Mucosa of rectum (tissue), 2 donors: ENCODE measurements around the gene RAB40B.
A peak's percentile ranks its signal among the peaks of the same experiment; 100 is the strongest.

Experiments used
- H3K27ac ChIP-seq, 2 donors: one replicate each; pipeline ENCODE4 v1.7.0; 2013; ENCODE audit warnings: inconsistent platforms in 2 of 2, low read depth in 2 of 2, low read length in 2 of 2
- H3K27me3 ChIP-seq, 2 donors: one replicate each; pipeline ENCODE4 v1.7.0; 2013; ENCODE audit warnings: low read length in 2 of 2; ENCODE audit not compliant: control insufficient read depth in 2 of 2, insufficient read depth in 2 of 2
- H3K36me3 ChIP-seq, 2 donors: one replicate each; pipeline ENCODE4 v1.7.0; 2013; ENCODE audit warnings: low read length in 2 of 2; ENCODE audit not compliant: control insufficient read depth in 2 of 2, insufficient read depth in 2 of 2
- H3K4me1 ChIP-seq, 2 donors: one replicate each; pipeline ENCODE4 v1.7.0; 2013; ENCODE audit warnings: low read length in 2 of 2, mild to moderate bottlenecking in 1 of 2; ENCODE audit not compliant: control insufficient read depth in 2 of 2, insufficient read depth in 2 of 2
- H3K4me3 ChIP-seq, 2 donors: one replicate each; pipeline ENCODE4 v1.7.0; 2013; ENCODE audit warnings: low read length in 2 of 2
- H3K9ac ChIP-seq, 2 donors: one replicate each; pipeline ENCODE4 v1.7.0; 2013; ENCODE audit warnings: low read length in 2 of 2, low read depth in 1 of 2, mild to moderate bottlenecking in 1 of 2
- H3K9me3 ChIP-seq, 2 donors: one replicate each; pipeline ENCODE4 v1.7.0; 2013; ENCODE audit warnings: low read length in 2 of 2; ENCODE audit not compliant: control insufficient read depth in 2 of 2
- donor health status: healthy.
- donor health status: Normal muscosa, but diverticular disease.

RAB40B gene

DNA sequence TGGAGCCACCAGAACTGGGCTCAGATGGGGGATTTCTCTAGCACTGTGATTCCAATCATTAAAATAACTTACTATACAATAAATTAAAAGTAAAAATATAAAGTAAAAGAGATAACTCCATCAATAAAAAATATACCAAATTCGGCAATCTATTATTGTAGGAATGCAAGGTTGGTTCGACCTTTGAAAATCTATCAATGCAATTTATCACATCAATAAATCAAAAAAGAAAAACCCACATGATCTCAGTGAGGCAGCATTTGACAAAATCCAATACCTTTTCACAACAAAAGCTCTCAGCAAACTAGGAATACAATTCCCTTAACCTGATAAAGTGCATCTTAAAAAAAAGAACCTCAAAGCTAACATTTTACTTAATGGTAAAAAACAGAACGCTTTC is 17.0 kb downstream of the RAB40B start:
- Histone ChIP-seq H3K4me3 (no peak overlapping the region), H3K27me3 (no peaks in the 10 kb centered on the region)

DNA sequence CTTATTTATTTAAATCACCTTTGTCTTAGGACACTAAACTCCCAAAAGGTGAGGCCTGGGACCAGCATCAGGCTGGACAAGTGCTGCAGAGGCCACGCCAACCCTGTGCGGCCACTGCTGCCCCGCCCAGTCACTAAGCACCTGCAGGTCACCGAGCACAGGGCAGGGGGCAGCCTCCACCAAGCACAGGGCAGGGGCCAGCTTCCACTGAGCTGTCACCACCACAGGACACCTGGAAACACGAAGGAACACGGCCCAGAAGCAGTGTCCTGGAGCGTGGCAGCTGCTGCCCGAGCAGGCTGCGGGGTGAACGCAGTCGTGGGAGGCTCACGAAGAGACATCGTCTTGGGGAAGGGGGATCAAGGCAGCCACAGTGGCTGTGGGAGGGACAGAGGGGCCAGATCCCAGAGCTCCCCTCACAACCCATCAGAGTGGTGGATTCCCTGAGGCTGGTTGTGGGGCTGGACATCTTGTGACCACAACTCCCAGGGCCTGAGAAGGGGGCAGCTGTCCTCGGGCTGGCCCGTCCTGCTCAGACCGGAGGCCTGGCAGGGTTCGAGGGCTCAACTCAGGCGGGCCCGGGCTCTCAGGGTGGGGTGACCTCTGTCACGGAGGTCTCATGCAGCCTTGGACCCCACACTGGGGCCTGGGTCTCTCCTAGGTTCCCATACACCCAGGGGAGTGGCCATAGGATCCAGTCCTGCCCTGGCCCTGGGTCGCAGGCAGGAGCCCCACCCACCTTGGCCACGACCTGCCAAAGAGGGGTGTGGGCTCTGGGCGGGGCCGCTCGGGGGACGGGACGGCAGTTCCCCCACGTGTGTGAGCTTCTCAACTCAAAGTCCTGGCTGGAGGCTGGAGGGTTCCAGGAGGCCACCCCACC is 18.7 kb downstream of the RAB40B start:
- no peak overlapping the region for H3K4me3 ChIP-seq
- H3K27me3 ChIP-seq: no peaks in the 10 kb centered on the region
- no peaks in the 10 kb centered on the region for H3K36me3 ChIP-seq
- peak overlapping the region in 1 of 2 donors; percentile 33 for H3K9ac ChIP-seq
- peak overlapping the region; percentile 52 to 74 for H3K27ac ChIP-seq
- peaks cover 0 to 2% of the 10 kb centered on the region in 2 donors for H3K9me3 ChIP-seq
- peaks cover 17 to 18% of the 10 kb centered on the region in 2 donors for H3K4me1 ChIP-seq

More for the DNA sequence above, 17.0 kb downstream of the RAB40B start:
- Histone ChIP-seq H3K36me3 (no peaks in the 10 kb centered on the region), H3K4me1 (peaks cover 13% of the 10 kb centered on the region in 2 donors), H3K9ac (no peak overlapping the region), H3K27ac (no peak overlapping the region), H3K9me3 (peaks cover 0 to 2% of the 10 kb centered on the region in 2 donors)

DNA sequence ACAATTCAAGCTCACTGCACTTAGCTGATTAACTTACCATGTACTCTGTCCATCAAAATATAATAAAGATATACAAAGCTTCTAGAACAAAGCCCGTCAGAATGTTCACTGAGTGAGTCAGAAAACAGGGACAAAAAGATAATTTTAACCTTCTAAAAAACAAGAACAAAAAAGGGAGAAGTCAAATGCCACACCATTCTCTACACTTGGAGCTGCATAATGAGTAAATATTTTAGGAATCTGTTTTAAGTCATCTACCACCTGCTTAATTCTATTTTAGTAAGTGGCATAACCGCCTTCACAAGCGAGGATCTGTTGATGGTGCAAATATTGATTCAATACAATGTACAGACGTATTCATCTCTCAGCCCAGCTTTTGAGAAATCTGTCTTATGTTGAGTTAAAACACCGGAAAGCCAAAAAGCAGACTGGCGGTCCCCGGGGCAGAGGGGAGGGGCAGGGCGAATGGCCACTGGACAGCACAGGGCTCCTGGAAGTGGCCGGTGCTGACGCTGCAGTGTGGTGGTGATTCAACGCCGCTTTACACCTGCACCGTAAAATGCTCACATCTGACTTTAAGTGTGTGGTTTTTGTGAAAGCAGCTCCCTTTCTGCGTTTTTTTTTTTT is 20.1 kb downstream of the RAB40B start:
- no peak overlapping the region for H3K4me3 ChIP-seq
- H3K36me3 ChIP-seq: no peaks in the 10 kb centered on the region
- peaks cover 16 to 18% of the 10 kb centered on the region in 2 donors for H3K4me1 ChIP-seq
- no peak overlapping the region for H3K9ac ChIP-seq
- H3K27ac ChIP-seq: peak overlapping the region; percentile 21 to 23
- peaks cover 0 to 2% of the 10 kb centered on the region in 2 donors for H3K9me3 ChIP-seq
- H3K27me3 ChIP-seq: no peaks in the 10 kb centered on the region

DNA sequence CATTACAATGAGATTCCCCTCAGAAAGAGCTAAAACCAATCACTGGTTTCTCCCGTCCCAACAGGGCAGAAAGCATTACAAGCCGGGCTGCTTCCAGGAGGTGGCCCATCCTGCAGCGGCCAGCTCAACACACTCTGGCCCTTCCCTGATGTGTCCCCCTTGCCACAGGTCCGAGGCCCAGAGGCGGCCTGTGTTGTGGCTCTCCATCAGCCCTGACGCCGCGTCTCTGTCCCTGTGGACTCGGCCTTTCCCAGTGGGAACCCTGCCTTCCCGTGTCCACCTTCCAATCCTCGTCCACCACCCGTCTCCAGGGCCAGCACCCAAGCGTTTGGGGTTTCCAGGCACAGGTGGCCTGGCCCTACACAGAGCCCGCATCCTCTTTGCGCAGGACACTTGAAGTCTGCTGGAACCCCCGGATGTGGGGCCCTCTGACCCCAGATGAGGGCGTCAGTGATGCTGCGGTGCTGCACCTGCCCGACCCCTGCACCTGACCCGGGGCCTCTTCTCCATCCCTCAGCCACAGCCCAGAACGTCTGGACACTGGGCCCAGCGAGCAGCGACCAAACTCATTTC is 21.1 kb downstream of the RAB40B start:
- Histone ChIP-seq H3K4me1 (peaks cover 18 to 25% of the 10 kb centered on the region in 2 donors), H3K9ac (no peak overlapping the region), H3K27me3 (no peaks in the 10 kb centered on the region), H3K36me3 (no peaks in the 10 kb centered on the region), H3K27ac (no peak overlapping the region), H3K9me3 (peaks cover 0 to 2% of the 10 kb centered on the region in 2 donors), H3K4me3 (no peak overlapping the region)

DNA sequence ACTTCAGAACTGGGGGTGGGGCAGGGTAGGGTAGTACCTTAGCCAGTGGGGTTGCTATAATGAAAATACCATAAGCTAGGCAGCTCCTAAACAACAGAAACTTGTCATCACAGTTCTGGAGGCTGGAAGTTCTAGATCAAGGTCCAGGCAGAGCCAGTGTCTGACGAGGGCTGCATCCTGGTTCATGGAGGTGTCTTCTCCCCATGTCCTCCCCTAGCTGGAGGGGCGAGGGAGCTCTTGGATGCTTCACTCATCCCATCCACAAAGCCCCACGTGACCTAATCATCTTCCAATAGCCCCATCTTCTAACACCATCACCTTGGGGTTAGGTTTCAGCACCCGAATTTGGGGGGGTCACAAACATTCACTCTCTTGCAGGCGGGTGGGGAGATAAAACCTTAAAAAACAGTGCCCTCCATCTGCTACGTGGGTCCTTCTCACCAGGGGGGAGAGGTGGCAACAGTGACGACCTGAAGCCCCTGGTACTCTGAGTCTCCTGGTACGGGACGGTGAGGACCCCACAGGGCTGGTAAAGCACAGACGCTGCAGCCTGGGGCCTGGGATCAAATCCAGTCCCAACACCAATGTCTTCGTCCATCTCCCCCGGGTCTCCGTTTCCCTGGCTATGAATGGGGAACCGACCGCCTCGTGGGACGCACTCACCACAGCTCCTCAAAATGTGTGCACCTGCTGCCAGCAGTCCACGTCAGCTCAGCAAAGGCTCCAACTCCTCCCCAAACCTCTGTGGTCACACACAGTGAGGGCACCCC is 22.8 kb downstream of the RAB40B start:
- H3K4me3 ChIP-seq: no peak overlapping the region
- H3K27me3 ChIP-seq: no peaks in the 10 kb centered on the region
- peak overlapping the region; percentile 3 to 18 for H3K27ac ChIP-seq
- H3K36me3 ChIP-seq: no peaks in the 10 kb centered on the region
- H3K9me3 ChIP-seq: no peaks in the 10 kb centered on the region
- no peak overlapping the region for H3K9ac ChIP-seq
- H3K4me1 ChIP-seq: peaks cover 20 to 33% of the 10 kb centered on the region in 2 donors

DNA sequence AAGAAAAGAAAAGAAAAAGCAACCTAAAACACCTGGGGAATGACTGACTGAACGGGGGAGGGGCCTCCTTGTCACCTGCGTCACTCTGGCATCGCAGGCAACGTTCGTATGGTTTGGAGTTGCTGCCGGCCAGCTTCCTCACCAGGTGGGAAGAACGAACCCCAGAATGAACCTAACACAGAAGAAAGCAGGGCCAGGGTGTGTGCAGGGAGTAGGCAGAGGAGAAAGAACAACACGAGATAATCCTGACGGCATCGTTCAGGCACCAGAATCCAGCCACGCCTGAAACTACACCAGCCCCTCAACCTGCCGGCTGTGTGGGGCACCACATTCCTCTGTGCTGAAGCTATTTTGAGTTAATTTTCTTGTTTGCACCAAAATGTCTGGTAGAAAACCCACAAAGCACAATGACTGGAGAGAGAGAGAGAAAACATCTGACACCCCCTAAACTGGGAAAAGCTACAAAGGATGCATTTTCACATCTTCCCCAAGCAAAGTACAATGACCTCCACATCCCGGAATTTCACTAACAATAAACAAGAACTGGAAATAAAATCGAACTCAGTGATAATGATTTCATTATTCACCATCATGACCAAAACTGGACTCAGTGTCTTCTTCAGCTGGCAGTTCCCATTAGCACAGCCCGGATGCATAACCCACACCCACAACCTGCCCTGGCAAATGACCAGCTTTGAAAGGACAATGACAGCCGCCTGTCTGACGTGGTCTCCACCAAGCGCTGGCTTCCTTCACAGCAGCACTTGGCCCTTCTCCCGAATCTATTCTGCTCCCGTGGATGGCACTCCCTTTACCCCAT is 23.6 kb downstream of the RAB40B start:
- H3K9ac ChIP-seq: no peak overlapping the region
- H3K4me3 ChIP-seq: no peak overlapping the region
- peak overlapping the region; percentile 3 to 18 for H3K27ac ChIP-seq
- H3K4me1 ChIP-seq: peaks cover 19 to 30% of the 10 kb centered on the region in 2 donors
- no peaks in the 10 kb centered on the region for H3K27me3 ChIP-seq
- no peaks in the 10 kb centered on the region for H3K9me3 ChIP-seq
- H3K36me3 ChIP-seq: no peaks in the 10 kb centered on the region

DNA sequence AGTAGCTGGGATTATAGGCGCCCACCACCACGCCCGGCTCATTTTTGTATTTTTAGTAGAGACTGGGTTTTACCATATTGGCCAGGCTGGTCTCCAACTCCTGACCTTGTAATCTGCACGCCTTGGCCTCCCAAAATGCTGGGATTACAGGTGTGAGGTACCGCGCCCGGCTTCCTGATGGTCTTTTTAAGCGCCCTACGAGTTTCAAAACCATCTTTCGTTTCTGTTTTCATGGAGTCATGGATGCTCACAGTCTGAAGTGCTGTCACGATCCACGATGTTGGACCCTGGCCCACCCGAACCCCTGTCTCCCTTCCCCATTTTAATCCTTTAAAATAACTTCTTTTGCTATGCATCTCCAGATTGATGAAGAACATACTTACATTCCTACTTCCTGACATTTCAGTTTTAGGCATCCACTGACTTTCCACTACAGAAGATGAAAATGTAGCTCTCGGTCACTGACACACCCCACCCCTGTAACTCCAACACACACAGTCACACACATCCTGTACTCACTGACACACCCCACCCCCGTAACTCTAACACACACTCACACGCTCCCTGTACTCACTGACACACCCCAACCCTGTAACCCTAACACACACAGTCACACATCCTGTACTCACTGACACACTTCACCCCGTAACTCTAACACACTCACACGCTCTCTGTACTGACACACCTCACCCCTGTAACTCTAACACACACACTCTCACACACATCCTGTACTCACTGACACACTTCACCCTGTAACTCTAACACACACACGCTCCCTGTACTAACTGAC is 27.6 kb downstream of the RAB40B start:
- no peak overlapping the region for H3K4me3 ChIP-seq
- no peak overlapping the region for H3K9ac ChIP-seq
- peaks cover 18 to 30% of the 10 kb centered on the region in 2 donors for H3K4me1 ChIP-seq
- H3K9me3 ChIP-seq: no peaks in the 10 kb centered on the region
- H3K27ac ChIP-seq: peak overlapping the region; percentile 27 to 46
- H3K36me3 ChIP-seq: peaks cover 0 to 3% of the 10 kb centered on the region in 2 donors
- no peaks in the 10 kb centered on the region for H3K27me3 ChIP-seq

DNA sequence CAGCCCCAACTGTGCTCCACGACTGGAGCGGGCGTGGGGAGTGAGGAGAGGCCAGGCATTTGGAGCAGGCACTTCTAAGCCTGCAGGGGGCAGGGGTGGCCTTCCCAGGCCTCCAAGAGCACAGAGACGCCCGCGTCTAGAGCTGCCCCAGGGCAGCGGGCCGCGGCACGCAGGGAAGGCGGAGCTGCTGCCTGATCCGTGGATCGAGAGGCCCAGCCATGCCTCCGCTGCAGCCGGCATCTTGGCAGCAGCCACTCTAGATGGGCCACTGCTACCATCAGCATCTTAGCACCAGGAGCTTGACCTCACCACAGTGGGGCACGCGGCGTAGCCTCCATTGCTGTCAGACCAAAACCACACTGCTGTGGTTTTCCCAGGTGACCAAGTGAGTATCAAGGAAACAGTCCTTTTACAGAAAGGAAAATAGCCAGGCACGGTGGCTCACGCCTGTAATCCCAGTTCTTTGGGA is 29.8 kb downstream of the RAB40B start:
- Histone ChIP-seq H3K27me3 (no peaks in the 10 kb centered on the region), H3K36me3 (peaks cover 0 to 3% of the 10 kb centered on the region in 2 donors), H3K9ac (peak overlapping the region; percentile 17 to 33), H3K9me3 (no peaks in the 10 kb centered on the region), H3K4me3 (peak overlapping the region in 1 of 2 donors; percentile 31), H3K27ac (peak overlapping the region; percentile 23 to 52), H3K4me1 (peaks cover 8 to 21% of the 10 kb centered on the region in 2 donors)
